Measurements from ENCODE around the gene SLC26A9.

SLC26A9 gene

GRCh38 chr1:205948886-205949285, 5.6 kb upstream of the SLC26A9 start:
- no peak for DNase-seq (ENCODE audit: low read depth)

GRCh38 chr1:205948039-205948438, 4.8 kb upstream of the SLC26A9 start:
- no peak for DNase-seq (ENCODE audit: low read depth)

- no peak for DNase-seq (ENCODE audit: low read depth)
Measured at GRCh38 chr1:205947024-205947423, 3.8 kb upstream of the SLC26A9 start.

GRCh38 chr1:205945069-205945468, 1.8 kb upstream of the SLC26A9 start:
- no peak for DNase-seq (ENCODE audit: low read depth)

- DNase-seq (ENCODE audit: low read depth) = no peak
Measured at GRCh38 chr1:205944525-205944924, 1.3 kb upstream of the SLC26A9 start.

- DNase-seq (ENCODE audit: low read depth) = peak; percentile 37
Measured at GRCh38 chr1:205942631-205943159, 561 bp downstream of the SLC26A9 start.

GRCh38 chr1:205940710-205941109, 2.5 kb downstream of the SLC26A9 start:
- DNase-seq (ENCODE audit: low read depth) = no peak

GRCh38 chr1:205939690-205940330, 3.4 kb downstream of the SLC26A9 start:
- peak; percentile 60 for DNase-seq (ENCODE audit: low read depth)

- DNase-seq (ENCODE audit: low read depth) = no peak
Measured at GRCh38 chr1:205938682-205939081, 4.6 kb downstream of the SLC26A9 start.

- peak; percentile 82 for DNase-seq (ENCODE audit: low read depth)
Measured at GRCh38 chr1:205936846-205937586, 6.2 kb downstream of the SLC26A9 start.

- no peak for DNase-seq (ENCODE audit: low read depth)
Measured at GRCh38 chr1:205936311-205936710, 6.9 kb downstream of the SLC26A9 start.

GRCh38 chr1:205935869-205936268, 7.4 kb downstream of the SLC26A9 start:
- no peak for DNase-seq (ENCODE audit: low read depth)

- no peak for DNase-seq (ENCODE audit: low read depth)
Measured at GRCh38 chr1:205934788-205935187, 8.5 kb downstream of the SLC26A9 start.

GRCh38 chr1:205933671-205934618, 9.3 kb downstream of the SLC26A9 start:
- DNase-seq (ENCODE audit: low read depth) = peak; percentile 86

- DNase-seq (ENCODE audit: low read depth) = no peak
Measured at GRCh38 chr1:205932776-205933175, 10.5 kb downstream of the SLC26A9 start.

- no peak for DNase-seq (ENCODE audit: low read depth)
Measured at GRCh38 chr1:205930799-205931281, 12.4 kb downstream of the SLC26A9 start.

GRCh38 chr1:205930195-205930577, 13.1 kb downstream of the SLC26A9 start:
- DNase-seq (ENCODE audit: low read depth) = no peak

- no peak for DNase-seq (ENCODE audit: low read depth)
Measured at GRCh38 chr1:205929496-205930194, 13.6 kb downstream of the SLC26A9 start.

- DNase-seq (ENCODE audit: low read depth) = no peak
Measured at GRCh38 chr1:205928317-205928716, 14.9 kb downstream of the SLC26A9 start.

- no peak for DNase-seq (ENCODE audit: low read depth)
Measured at GRCh38 chr1:205927676-205928075, 15.6 kb downstream of the SLC26A9 start.

- DNase-seq (ENCODE audit: low read depth) = no peak
Measured at GRCh38 chr1:205927247-205927646, 16.0 kb downstream of the SLC26A9 start.

- no peak for DNase-seq (ENCODE audit: low read depth)
Measured at GRCh38 chr1:205926636-205927035, 16.6 kb downstream of the SLC26A9 start.

Data from ELR (cell line).